ENCODE results near the gene ST7. TPM values are rescaled to one million over a fixed set of nuclear protein-coding genes. Genes with fewer than 3 reads are reported as not detected.
A peak's percentile ranks its signal among the peaks of the same experiment; 100 is the strongest.

ST7 gene
- total RNA-seq, 1 experiment from 2014 or later = 12.9 TPM

DNA sequence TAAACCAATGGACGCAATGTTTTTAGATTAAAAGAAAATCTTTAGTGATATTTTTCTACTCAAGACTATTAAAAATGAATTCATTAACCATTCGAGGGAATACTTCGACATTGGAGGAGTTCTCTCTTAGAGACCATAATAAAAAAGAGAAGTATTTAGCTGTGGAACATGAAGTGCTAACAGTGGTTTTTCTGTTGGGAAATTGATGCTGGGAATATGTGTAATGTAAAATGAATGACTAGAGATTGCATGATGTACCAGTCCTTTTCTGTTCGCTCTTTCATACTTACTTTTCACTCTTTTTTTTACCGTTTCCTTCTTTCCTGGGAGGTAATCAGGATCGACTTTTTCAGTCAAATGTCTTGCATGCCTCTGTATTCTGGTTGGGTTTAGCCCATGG, 41.3 kb downstream of the ST7 start:
- Histone ChIP-seq H4K5ac (ENCODE audit: insufficient read length, low read depth, low read length) (no peak overlapping the region), H2BK120ac (ENCODE audit: low read depth, low read length, poor library complexity, severe bottlenecking) (no peak overlapping the region), H2AFZ (ENCODE audit: low read length) (no peak overlapping the region), H3K4me1 (ENCODE audit: insufficient read depth, low read length) (no peaks in the 10 kb centered on the region), H3K23me2 (ENCODE audit: insufficient read length, low read depth, low read length, poor library complexity, severe bottlenecking) (no peaks in the 10 kb centered on the region), H4K8ac (replicated peaks; ENCODE audit: insufficient read length, low read depth, low read length) (no peak overlapping the region), H3K23ac (ENCODE audit: insufficient read length, low read depth, low read length) (no peak overlapping the region), H3K4me2 (ENCODE audit: insufficient read depth, insufficient read length, low read length) (no peak overlapping the region), H2BK5ac (ENCODE audit: insufficient read length, low read length) (no peak overlapping the region), H3K14ac (ENCODE audit: insufficient read depth, low read length) (no peak overlapping the region), H2BK20ac (ENCODE audit: low read depth, low read length, poor library complexity, severe bottlenecking) (no peak overlapping the region), H3K4ac (ENCODE audit: low read depth, low read length) (no peak overlapping the region), H3K27me3 (ENCODE audit: insufficient read depth, low read length) (no peaks in the 10 kb centered on the region), H3K56ac (ENCODE audit: insufficient read length, low read depth, low read length) (no peak overlapping the region), H3K27ac (ENCODE audit: insufficient read length, low read depth, low read length) (no peak overlapping the region), H4K91ac (ENCODE audit: insufficient read length, low read depth, low read length) (no peak overlapping the region), H3T11ph (ENCODE audit: low read length) (no peak overlapping the region), H3K18ac (ENCODE audit: insufficient read length, low read depth, low read length) (no peak overlapping the region), H2BK12ac (ENCODE audit: insufficient read length, low read depth, low read length) (no peak overlapping the region), H4K20me1 (ENCODE audit: control insufficient read depth, insufficient read depth, insufficient read length) (no peaks in the 10 kb centered on the region), H2AK5ac (ENCODE audit: insufficient read length, low read length) (no peak overlapping the region), H3K9me3 (ENCODE audit: control insufficient read depth, low read depth, low read length) (peaks cover 10% of the 10 kb centered on the region), H2BK15ac (ENCODE audit: low read depth, low read length) (no peak overlapping the region), H3K9ac (ENCODE audit: extremely low read depth, insufficient read length, low read length) (no peak overlapping the region), H3K79me2 (ENCODE audit: insufficient read depth, low read length) (no peaks in the 10 kb centered on the region), H3K79me1 (ENCODE audit: insufficient read depth, low read depth, low read length, poor library complexity, severe bottlenecking) (no peaks in the 10 kb centered on the region)
- Mint-ChIP-seq H3K4me1 (no peaks in the 10 kb centered on the region), H3K4me3 (no peak overlapping the region), H3K27me3 (ENCODE audit: low read depth) (no peaks in the 10 kb centered on the region), H3K9me3 (peaks cover 36 to 37% of the 10 kb centered on the region in 2 experiments), H3K36me3 (ENCODE audit: insufficient read depth in 1 of 3, low read depth in 3 of 3) (peaks cover 25 to 46% (median 41%) of the 10 kb centered on the region in 3 experiments), H3K27ac (0 out of 7 replicates have a peak overlapping the region, but pooled peaks of 1 of the 3 experiments have one; percentile 3)
- TF ChIP-seq, protein P1, sequence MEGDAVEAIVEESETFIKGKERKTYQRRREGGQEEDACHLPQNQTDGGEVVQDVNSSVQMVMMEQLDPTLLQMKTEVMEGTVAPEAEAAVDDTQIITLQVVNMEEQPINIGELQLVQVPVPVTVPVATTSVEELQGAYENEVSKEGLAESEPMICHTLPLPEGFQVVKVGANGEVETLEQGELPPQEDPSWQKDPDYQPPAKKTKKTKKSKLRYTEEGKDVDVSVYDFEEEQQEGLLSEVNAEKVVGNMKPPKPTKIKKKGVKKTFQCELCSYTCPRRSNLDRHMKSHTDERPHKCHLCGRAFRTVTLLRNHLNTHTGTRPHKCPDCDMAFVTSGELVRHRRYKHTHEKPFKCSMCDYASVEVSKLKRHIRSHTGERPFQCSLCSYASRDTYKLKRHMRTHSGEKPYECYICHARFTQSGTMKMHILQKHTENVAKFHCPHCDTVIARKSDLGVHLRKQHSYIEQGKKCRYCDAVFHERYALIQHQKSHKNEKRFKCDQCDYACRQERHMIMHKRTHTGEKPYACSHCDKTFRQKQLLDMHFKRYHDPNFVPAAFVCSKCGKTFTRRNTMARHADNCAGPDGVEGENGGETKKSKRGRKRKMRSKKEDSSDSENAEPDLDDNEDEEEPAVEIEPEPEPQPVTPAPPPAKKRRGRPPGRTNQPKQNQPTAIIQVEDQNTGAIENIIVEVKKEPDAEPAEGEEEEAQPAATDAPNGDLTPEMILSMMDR (conservative IDR thresholded peaks at IDR 0.05) = no peak
- WGBS (ENCODE audit: extremely low coverage, insufficient read length, low lambda C conversion rate) = no CpG with 5 or more reads among the region's 6 CpGs
- DNase-seq = no peak
